OCI-LY1 (cell line): ENCODE measurements around the gene ZBTB16.

ENCODE experiments used
- CTCF ChIP-seq: fragments of 200-600 bp; sonication (generic), shearing (Covaris generic); IDR thresholded peaks from 2 replicates; pipeline ENCODE4 v1.5.1; 2017; ENCODE audit warnings: mild to moderate bottlenecking, antibody characterized with exemption, low read length, moderate library complexity, mixed read lengths
- EZH2 ChIP-seq: fragments of 200-600 bp; sonication (generic), shearing (Covaris generic); IDR thresholded peaks from 2 replicates; pipeline ENCODE4 v1.8.0; 2017; ENCODE audit warnings: borderline replicate concordance, mixed run types, mild to moderate bottlenecking, antibody characterized with exemption, low read length, moderate library complexity, mixed read lengths

DNA sequence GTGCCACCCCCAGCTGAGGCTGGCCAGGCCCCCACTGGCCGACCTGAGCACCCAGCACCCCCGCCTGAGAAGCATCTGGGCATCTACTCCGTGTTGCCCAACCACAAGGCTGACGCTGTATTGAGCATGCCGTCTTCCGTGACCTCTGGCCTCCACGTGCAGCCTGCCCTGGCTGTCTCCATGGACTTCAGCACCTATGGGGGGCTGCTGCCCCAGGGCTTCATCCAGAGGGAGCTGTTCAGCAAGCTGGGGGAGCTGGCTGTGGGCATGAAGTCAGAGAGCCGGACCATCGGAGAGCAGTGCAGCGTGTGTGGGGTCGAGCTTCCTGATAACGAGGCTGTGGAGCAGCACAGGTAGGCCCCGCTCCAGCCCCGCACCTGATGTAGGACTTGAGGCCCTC, 4.7 kb downstream of the ZBTB16 start:
- no peak for TF ChIP-seq CTCF
- no peak for TF ChIP-seq EZH2
